Liver (tissue), 9 donors: ENCODE data around the gene KAT2A. TPM values are rescaled to one million over a fixed set of nuclear protein-coding genes. Genes with fewer than 3 reads are reported as not detected.

Experiments used
- DNase-seq: peaks from one replicate; pipeline ENCODE4 v3.0.0-alpha.2; 2017; ENCODE audit warnings: low spot score
- H3K27ac ChIP-seq, 2 donors: one replicate each; pipeline ENCODE4 v1.7.0; 2013; ENCODE audit warnings: inconsistent platforms in 2 of 2, low read length in 2 of 2, control low read depth in 1 of 2, low read depth in 1 of 2, mild to moderate bottlenecking in 1 of 2
- H3K27me3 ChIP-seq, 4 donors: one replicate each; pipeline versions ENCODE4 v1.6.1 to v1.7.0; 2013; ENCODE audit warnings: low read length in 3 of 4, inconsistent platforms in 1 of 4, mild to moderate bottlenecking in 1 of 4, moderate library complexity in 1 of 4; ENCODE audit not compliant: control insufficient read depth in 4 of 4, insufficient read depth in 4 of 4
- H3K36me3 ChIP-seq, 4 donors: one replicate each; pipeline versions ENCODE4 v1.6.1 to v1.7.0; 2013; ENCODE audit warnings: low read length in 3 of 4, mild to moderate bottlenecking in 3 of 4, low read depth in 1 of 4, moderate library complexity in 1 of 4; ENCODE audit not compliant: control insufficient read depth in 4 of 4, insufficient read depth in 3 of 4
- H3K4me1 ChIP-seq, 4 donors: one replicate each; pipeline versions ENCODE4 v1.6.1 to v1.7.0; 2013; ENCODE audit warnings: low read length in 3 of 4, mild to moderate bottlenecking in 3 of 4, moderate library complexity in 1 of 4; ENCODE audit not compliant: control insufficient read depth in 4 of 4, insufficient read depth in 4 of 4
- H3K4me3 ChIP-seq, 3 donors: one replicate each; pipeline versions ENCODE4 v1.6.1 to v1.7.0; 2013; ENCODE audit warnings: low read length in 3 of 3, control low read depth in 1 of 3, low read depth in 1 of 3, mild to moderate bottlenecking in 1 of 3
- H3K9ac ChIP-seq, 2 donors: one replicate each; pipeline ENCODE4 v1.7.0; 2013; ENCODE audit warnings: low read length in 2 of 2, mild to moderate bottlenecking in 2 of 2, moderate library complexity in 2 of 2, control low read depth in 1 of 2, low read depth in 1 of 2
- H3K9me3 ChIP-seq, 4 donors: one replicate each; pipeline versions ENCODE4 v1.6.1 to v1.7.0; 2013; ENCODE audit warnings: low read length in 3 of 4; ENCODE audit not compliant: control insufficient read depth in 4 of 4
- ATF3 ChIP-seq: IDR thresholded peaks from 2 replicates; pipeline ENCODE4 v1.6.1; 2016; ENCODE audit warnings: antibody characterized with exemption
- CTCF ChIP-seq: fragments of 150-350 bp; IDR thresholded peaks from 2 replicates; pipeline ENCODE4 v1.5.1; 2017; ENCODE audit warnings: improper control_type of control experiment, low read depth, low read length; ENCODE audit not compliant: missing input control
- FOXA1 ChIP-seq: IDR thresholded peaks from 2 replicates; pipeline ENCODE4 v1.6.1; 2016; ENCODE audit warnings: antibody characterized with exemption
- FOXA2 ChIP-seq: IDR thresholded peaks from 2 replicates; pipeline ENCODE4 v1.6.1; 2016; ENCODE audit warnings: antibody characterized with exemption
- GABPA ChIP-seq, 2 donors: IDR thresholded peaks in 1 of 2; conservative IDR thresholded peaks in 1 of 2; 2 replicates each; pipeline ENCODE4 v1.6.1; 2016; ENCODE audit warnings: antibody characterized with exemption in 2 of 2, mild to moderate bottlenecking in 1 of 2, moderate library complexity in 1 of 2
- HNF4G ChIP-seq: IDR thresholded peaks from 2 replicates; pipeline ENCODE4 v1.6.1; 2016; ENCODE audit warnings: antibody characterized with exemption
- MAX ChIP-seq: IDR thresholded peaks from 2 replicates; pipeline ENCODE4 v1.6.1; 2016; ENCODE audit warnings: antibody characterized with exemption
- NR2F2 ChIP-seq: IDR thresholded peaks from 2 replicates; pipeline ENCODE4 v1.6.1; 2016; ENCODE audit warnings: antibody characterized with exemption
- RAD21 ChIP-seq, 2 donors: IDR thresholded peaks; 2 replicates each; pipeline ENCODE4 v1.6.1; 2016; ENCODE audit warnings: antibody characterized with exemption in 2 of 2, mild to moderate bottlenecking in 2 of 2
- REST ChIP-seq: IDR thresholded peaks from 2 replicates; pipeline ENCODE4 v1.6.1; 2016; ENCODE audit warnings: antibody characterized with exemption, mild to moderate bottlenecking
- SP1 ChIP-seq: IDR thresholded peaks from 2 replicates; pipeline ENCODE4 v1.6.1; 2018; ENCODE audit warnings: antibody characterized with exemption, mild to moderate bottlenecking
- TAF1 ChIP-seq: conservative IDR thresholded peaks from 2 replicates; pipeline ENCODE4 v1.6.1; 2016; ENCODE audit warnings: antibody characterized with exemption, mild to moderate bottlenecking
- YY1 ChIP-seq: IDR thresholded peaks from 2 replicates; pipeline ENCODE4 v1.6.1; 2016; ENCODE audit warnings: antibody characterized with exemption, mild to moderate bottlenecking
- WGBS: extraction: QIAGEN DNeasy Blood & Tissue Kit; methylation state at CpG from one replicate; pipeline ENCODE4 v1.1.7; 2013; 5-methylcytosine and 5-hydroxymethylcytosine counted together
- polyA plus RNA-seq, 2 donors: library from polyadenylated mRNA; stranded (reverse) in 1 of 2; unstranded in 1 of 2; fragments of 200-250 nt in 1 of 2; fragments of >200 nt in 1 of 2; fragmentation: Nextera tagmentation in 1 of 2; extraction: Ambion mirVana in 1 of 2; gene quantifications; one replicate each; pipeline versions ENCODE4 v1.2.1 to v1.2.3, GENCODE V29; 2013 to 2015
- total RNA-seq, 2 donors: library from RNA; depleted of rRNA; stranded (reverse); fragments of >200 nt; gene quantifications; one replicate each; pipeline ENCODE4 v1.2.3, GENCODE V29; 2014
- donor health status: healthy.
- donor health status: healthy.
- donor health status: healthy.
- donor health status: healthy.
- donor health status: healthy.

KAT2A gene
- total and polyA plus RNA-seq, 4 donors = 5.1 to 14.4 (median 9.6) TPM

GRCh38 chr17:42125565-42125964, 4.4 kb upstream of the KAT2A start (continued):
- no peak for TF ChIP-seq REST

DNA sequence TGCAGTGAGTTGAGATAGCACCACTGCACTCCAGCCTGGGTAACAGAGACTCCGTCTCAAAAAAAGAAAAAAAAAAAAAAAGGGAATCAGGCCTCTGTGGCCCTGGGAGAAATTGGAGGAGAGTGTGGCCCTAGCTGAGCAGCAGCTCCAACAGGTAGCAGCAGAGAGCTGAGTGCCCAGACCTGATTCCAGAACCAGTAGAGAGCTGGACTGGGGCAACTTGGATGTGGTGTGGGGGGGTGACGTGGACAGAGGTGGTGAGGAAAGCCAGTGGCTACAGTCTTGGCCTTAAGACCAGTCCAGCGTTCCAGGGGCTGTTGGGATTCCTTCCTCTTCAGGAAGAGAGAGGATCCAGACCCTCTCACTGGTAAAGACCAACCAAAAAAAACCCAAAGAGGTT, 3.1 kb upstream of the KAT2A start:
- no peak overlapping the region for H3K4me3 ChIP-seq
- DNase-seq = no peak
- no peaks in the 10 kb centered on the region for H3K9me3 ChIP-seq
- no peak for TF ChIP-seq RAD21 (IDR thresholded peaks at IDR 0.05)
- TF ChIP-seq FOXA1 = no peak
- TF ChIP-seq ATF3 = no peak
- no peak for TF ChIP-seq NR2F2
- no peak for TF ChIP-seq CTCF
- no peak for TF ChIP-seq HNF4G
- TF ChIP-seq FOXA2 = no peak
- no peak for TF ChIP-seq YY1
- no peak for TF ChIP-seq SP1
- TF ChIP-seq MAX = no peak
- no peak for TF ChIP-seq GABPA (IDR thresholded peaks at IDR 0.05 in 1 of 2, conservative IDR thresholded peaks at IDR 0.05 in 1 of 2)
- TF ChIP-seq TAF1 = no peak
- no peak for TF ChIP-seq REST
- no peak overlapping the region for H3K27ac ChIP-seq
- H3K36me3 ChIP-seq = peaks cover 10 to 36% (median 30%) of the 10 kb centered on the region in 4 donors
- peaks cover 6 to 27% (median 17%) of the 10 kb centered on the region in 4 donors for H3K4me1 ChIP-seq
- H3K27me3 ChIP-seq = no peaks in the 10 kb centered on the region
- 91% methylated on average over 3 of the region's 3 CpGs for WGBS
- no peak overlapping the region for H3K9ac ChIP-seq
